Stimulated activated effector memory CD8-positive, alpha-beta T cell treated with anti-CD3 and anti-CD28 coated beads, Interleukin-12 subunit alpha, Interleukin-12 subunit beta, amount 100 ng/mL, for 72 hours (primary cell): Measurements from ENCODE around the gene BATF3.
A peak's percentile ranks its signal among the peaks of the same experiment; 100 is the strongest.
"Not testable (repeated sequence)": the region's sequence is repeated elsewhere in the genome, so short reads cannot be mapped to it uniquely, and the experiment has no call there.

Source experiments
- ATAC-seq: fragments of 150-1000 bp; cut with Tn5 transposase; 2 replicates; pipeline ENCODE4 v1.10.0; 2021
- DNase-seq, 2 donors: peaks; one replicate each; pipeline ENCODE4 v3.0.0; 2021 to 2022; ENCODE audit warnings: low spot score in 2 of 2
- H3K27ac Mint-ChIP-seq: one replicate; pipeline ENCODE4 v1.8.0; 2022; ENCODE audit warnings: mild to moderate bottlenecking, mixed read lengths
- H3K36me3 Mint-ChIP-seq: one replicate; pipeline ENCODE4 v1.8.0; 2022; ENCODE audit warnings: mild to moderate bottlenecking, mixed read lengths
- H3K4me1 Mint-ChIP-seq: one replicate; pipeline ENCODE4 v1.8.0; 2022; ENCODE audit warnings: mixed read lengths
- H3K4me3 Mint-ChIP-seq: one replicate; pipeline ENCODE4 v1.8.0; 2022; ENCODE audit warnings: mild to moderate bottlenecking, mixed read lengths
- H3K9me3 Mint-ChIP-seq: one replicate; pipeline ENCODE4 v1.8.0; 2022; ENCODE audit warnings: mixed read lengths

BATF3 gene

GRCh38 chr1:212665241-212666115 is 34.2 kb downstream of the BATF3 start:
- Mint-ChIP-seq H3K4me1 (peaks cover 32% of the 10 kb centered on the region), H3K27ac (peak overlapping the region; percentile 67), H3K4me3 (peak overlapping the region; percentile 73), H3K9me3 (no peaks in the 10 kb centered on the region), H3K36me3 (peaks cover 4% of the 10 kb centered on the region)
- peak; percentile 95 for ATAC-seq
- peak; percentile 88 to 92 for DNase-seq

DNA sequence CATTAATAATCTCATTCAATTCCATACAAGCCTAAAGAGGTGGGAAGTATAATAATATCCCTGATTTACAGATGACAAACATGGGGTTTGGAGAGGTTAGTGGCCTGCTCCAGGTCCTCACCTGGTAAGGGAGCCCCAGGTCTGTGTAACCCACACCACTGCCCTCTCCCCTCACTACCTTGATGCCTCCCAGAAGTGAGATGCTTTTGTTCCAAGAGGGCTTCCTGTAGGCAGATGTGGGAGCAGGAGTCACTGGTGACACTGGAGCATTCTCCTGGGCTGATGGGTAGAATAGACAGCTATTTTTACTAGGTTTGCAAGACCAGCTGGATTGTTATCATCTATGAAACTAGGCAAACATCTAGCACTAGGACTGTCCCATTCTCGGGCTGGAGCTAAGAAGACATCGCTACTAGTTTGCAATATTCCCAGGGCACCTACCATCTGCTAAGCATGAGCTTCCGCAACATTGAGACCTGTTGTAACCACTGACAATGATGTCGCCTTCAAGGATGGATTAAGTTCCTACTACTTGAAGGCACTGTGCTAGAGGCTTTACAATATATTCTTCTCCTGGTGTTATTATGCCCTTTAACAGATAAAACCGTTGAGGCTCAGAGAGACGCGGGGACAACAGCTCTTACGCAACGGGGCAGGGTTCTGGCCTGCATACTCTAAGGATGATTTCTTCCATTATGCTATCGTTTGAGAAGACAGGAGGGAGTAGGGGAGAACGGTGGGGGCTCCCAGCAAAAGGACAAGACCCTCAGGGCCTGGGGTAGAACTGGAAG is 35.0 kb downstream of the BATF3 start:
- no peak overlapping the region for H3K27ac Mint-ChIP-seq
- peak in 1 of 2 donors; percentile 30 for DNase-seq
- H3K9me3 Mint-ChIP-seq = no peaks in the 10 kb centered on the region
- H3K4me1 Mint-ChIP-seq = peaks cover 32% of the 10 kb centered on the region
- ATAC-seq = no peak
- H3K36me3 Mint-ChIP-seq = peaks cover 4% of the 10 kb centered on the region
- peak overlapping the region; percentile 73 for H3K4me3 Mint-ChIP-seq

DNA sequence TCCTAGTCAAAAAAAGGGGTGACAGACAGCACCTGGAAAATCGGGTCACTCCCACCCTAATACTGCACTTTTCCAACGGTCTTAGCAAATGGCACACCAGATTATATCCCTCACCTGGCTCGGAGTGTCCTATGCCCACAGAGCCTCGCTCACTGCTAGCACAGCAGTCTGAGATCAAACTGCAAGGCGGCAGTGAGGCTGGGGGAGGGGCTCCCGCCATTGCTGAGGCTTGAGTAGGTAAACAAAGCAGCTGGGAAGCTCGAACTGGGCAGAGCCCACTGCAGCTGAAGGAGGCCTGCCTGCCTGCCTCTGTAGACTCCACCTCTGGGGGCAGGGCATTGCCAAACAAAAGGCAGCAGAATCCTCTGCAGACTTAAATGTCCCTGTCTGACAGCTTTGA is 41.4 kb downstream of the BATF3 start:
- H3K27ac Mint-ChIP-seq, H3K9me3 Mint-ChIP-seq, H3K4me3 Mint-ChIP-seq, ATAC-seq, H3K36me3 Mint-ChIP-seq, H3K4me1 Mint-ChIP-seq: not testable (repeated sequence)
- peak in 1 of 2 donors; percentile 28 for DNase-seq

- H3K36me3 Mint-ChIP-seq = no peaks in the 10 kb centered on the region
- no peaks in the 10 kb centered on the region for H3K4me1 Mint-ChIP-seq
- no peak overlapping the region for H3K4me3 Mint-ChIP-seq
- peak in 1 of 2 donors; percentile 43 for DNase-seq
- no peaks in the 10 kb centered on the region for H3K9me3 Mint-ChIP-seq
- no peak overlapping the region for H3K27ac Mint-ChIP-seq
- ATAC-seq = peak; percentile 50
Measured at GRCh38 chr1:212656730-212657129, 42.9 kb downstream of the BATF3 start.

DNA sequence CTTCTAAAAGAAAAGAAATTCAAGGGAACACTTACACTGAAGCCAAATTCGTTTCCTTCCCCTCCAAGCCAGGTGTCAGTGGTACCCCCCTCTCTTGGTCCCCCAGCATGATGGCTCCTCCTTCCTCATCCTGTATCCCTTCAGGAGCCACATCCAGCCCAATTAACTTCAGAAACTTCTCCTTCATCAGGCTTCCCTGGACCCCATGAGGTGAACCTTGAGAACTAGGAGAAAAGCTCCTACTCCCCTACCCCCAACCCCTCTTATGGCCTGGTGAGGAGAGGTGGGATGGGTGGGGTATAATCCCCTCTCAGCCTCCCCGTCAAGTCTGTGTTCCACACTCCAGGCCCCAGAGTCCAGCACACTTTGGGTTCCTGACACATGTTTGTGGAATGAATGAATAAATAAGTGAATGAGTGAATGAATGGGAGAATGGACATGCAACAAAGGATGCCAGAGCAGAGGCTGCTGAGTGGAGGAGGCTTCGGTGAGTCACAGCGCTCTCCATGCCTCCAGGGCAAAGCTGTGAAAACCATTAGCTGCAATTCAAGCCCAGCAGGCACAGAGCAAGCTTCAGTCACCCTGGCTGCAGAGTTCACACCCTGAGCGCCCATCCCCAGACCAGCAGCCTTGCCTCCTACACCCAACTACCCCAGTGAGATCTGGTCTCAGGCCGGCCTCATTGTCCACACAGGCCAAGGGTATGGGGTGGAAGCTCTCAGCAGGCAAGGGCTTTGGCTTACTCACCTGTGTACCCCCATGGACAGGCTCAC is 43.8 kb downstream of the BATF3 start:
- DNase-seq (peak in 1 of 2 donors; percentile 41), ATAC-seq (no peak)
- no peak overlapping the region for H3K4me3 Mint-ChIP-seq

DNA sequence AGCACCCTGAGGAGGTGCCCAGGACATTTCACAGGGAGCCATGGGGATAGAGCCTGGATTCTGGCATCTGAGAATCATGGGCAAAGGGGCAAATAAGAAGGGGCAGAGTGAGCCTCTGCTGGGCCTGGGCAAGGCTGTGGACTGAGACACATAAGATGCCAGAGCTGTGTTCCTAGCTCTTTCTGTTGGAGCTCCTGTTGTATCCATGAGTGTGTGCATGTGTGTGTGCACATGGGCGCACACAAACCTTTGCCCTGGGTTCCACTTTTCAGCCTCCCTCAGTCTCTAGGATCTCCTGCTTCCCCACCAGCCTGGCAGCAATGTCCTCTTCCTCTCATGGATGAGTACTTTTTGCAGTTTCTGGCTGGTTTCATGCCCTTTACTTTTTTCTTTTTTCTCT is 47.0 kb downstream of the BATF3 start:
- DNase-seq = peak in 1 of 2 donors; percentile 35
- Mint-ChIP-seq H3K4me1 (no peaks in the 10 kb centered on the region), H3K36me3 (no peaks in the 10 kb centered on the region), H3K27ac (no peak overlapping the region), H3K9me3 (no peaks in the 10 kb centered on the region), H3K4me3 (no peak overlapping the region)
- no peak for ATAC-seq

More for the DNA sequence above, 43.8 kb downstream of the BATF3 start:
- Mint-ChIP-seq H3K4me1 (no peaks in the 10 kb centered on the region), H3K36me3 (no peaks in the 10 kb centered on the region), H3K27ac (no peak overlapping the region), H3K9me3 (no peaks in the 10 kb centered on the region)

DNA sequence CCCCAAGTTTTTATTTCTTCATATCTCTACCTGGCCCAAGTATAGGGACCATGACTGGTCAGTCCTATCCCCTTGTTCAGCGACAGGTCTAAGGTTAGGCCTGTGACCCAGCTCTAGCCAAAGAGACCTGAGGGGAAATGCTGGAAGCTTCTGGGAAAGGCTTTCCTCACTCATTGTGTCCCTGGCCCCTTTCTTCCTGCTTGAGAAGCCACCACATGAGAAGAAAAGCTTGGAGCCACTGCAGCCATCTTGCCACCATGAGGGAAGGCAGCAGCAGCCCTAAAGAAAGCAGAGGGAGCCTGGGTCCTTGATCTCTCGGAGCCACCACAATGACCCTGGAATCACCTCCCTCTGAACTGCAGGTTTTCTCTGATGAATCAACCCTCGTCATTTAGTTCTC is 47.7 kb downstream of the BATF3 start:
- no peak overlapping the region for H3K4me3 Mint-ChIP-seq
- H3K4me1 Mint-ChIP-seq = no peaks in the 10 kb centered on the region
- no peak overlapping the region for H3K27ac Mint-ChIP-seq
- H3K36me3 Mint-ChIP-seq = no peaks in the 10 kb centered on the region
- DNase-seq (peak in 1 of 2 donors; percentile 22), ATAC-seq (no peak)
- no peaks in the 10 kb centered on the region for H3K9me3 Mint-ChIP-seq

- ATAC-seq (no peak), DNase-seq (peak in 1 of 2 donors; percentile 23)
- no peaks in the 10 kb centered on the region for H3K4me1 Mint-ChIP-seq
- H3K36me3 Mint-ChIP-seq = no peaks in the 10 kb centered on the region
- no peaks in the 10 kb centered on the region for H3K9me3 Mint-ChIP-seq
- no peak overlapping the region for H3K4me3 Mint-ChIP-seq
- no peak overlapping the region for H3K27ac Mint-ChIP-seq
Measured at GRCh38 chr1:212651521-212651920, 48.1 kb downstream of the BATF3 start.

GRCh38 chr1:212650228-212650627 is 49.4 kb downstream of the BATF3 start:
- Mint-ChIP-seq H3K27ac (no peak overlapping the region), H3K4me1 (no peaks in the 10 kb centered on the region), H3K9me3 (no peaks in the 10 kb centered on the region), H3K36me3 (no peaks in the 10 kb centered on the region), H3K4me3 (no peak overlapping the region)
- no peak for ATAC-seq
- DNase-seq = no peak

DNA sequence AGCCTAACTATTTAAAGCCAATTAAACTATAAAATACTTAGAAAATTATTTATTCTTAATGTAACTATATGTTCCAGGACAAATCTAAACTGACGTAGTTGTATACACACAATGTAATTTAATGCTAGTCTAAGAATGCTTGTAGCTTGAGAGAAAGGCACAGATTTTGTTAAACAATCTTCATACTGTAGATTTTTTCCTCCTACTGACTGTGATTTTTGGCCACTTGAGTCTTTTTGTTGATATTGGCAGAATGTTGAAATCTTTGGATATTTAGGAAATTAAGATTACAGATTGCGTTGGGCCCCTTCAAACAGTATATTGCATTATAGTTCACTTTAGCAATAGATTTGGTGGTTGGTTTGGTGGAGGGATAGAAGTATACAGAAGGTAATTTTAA is 50.6 kb downstream of the BATF3 start:
- Mint-ChIP-seq H3K27ac (no peak overlapping the region), H3K36me3 (no peaks in the 10 kb centered on the region), H3K4me3 (no peak overlapping the region), H3K9me3 (no peaks in the 10 kb centered on the region), H3K4me1 (no peaks in the 10 kb centered on the region)
- ATAC-seq (no peak), DNase-seq (no peak)

DNA sequence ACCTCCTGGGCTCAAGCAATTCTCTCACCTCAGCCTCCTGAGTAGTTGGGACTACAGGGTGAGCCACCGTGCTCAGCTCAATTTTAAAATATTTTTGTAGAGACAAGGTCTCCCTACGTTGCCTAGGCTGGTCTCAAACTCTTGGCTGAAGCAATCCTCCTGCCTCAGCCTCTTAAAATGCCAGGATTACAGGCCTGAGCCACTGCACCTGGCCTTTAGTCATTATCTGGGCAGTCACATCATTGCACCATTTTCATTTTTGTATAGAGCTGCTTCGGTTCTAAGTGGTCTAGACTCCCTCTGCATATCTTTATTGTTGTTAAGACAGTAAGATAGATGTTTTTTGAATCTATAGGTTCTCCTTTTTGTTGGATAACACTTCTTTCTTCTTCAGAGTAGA is 51.2 kb downstream of the BATF3 start:
- H3K4me3 Mint-ChIP-seq = no peak overlapping the region
- H3K4me1 Mint-ChIP-seq = no peaks in the 10 kb centered on the region
- no peak for ATAC-seq
- H3K9me3 Mint-ChIP-seq = no peaks in the 10 kb centered on the region
- peak in 1 of 2 donors; percentile 34 for DNase-seq
- H3K36me3 Mint-ChIP-seq = no peaks in the 10 kb centered on the region
- no peak overlapping the region for H3K27ac Mint-ChIP-seq

GRCh38 chr1:212647004-212647403 is 52.6 kb downstream of the BATF3 start:
- Mint-ChIP-seq H3K4me3 (no peak overlapping the region), H3K4me1 (no peaks in the 10 kb centered on the region), H3K36me3 (no peaks in the 10 kb centered on the region), H3K9me3 (no peaks in the 10 kb centered on the region), H3K27ac (no peak overlapping the region)
- no peak for ATAC-seq
- no peak for DNase-seq

- H3K4me3 Mint-ChIP-seq = no peak overlapping the region
- ATAC-seq (no peak), DNase-seq (no peak)
- no peaks in the 10 kb centered on the region for H3K36me3 Mint-ChIP-seq
- no peaks in the 10 kb centered on the region for H3K9me3 Mint-ChIP-seq
- no peak overlapping the region for H3K27ac Mint-ChIP-seq
- H3K4me1 Mint-ChIP-seq = no peaks in the 10 kb centered on the region
Measured at GRCh38 chr1:212646588-212646987, 53.1 kb downstream of the BATF3 start.

DNA sequence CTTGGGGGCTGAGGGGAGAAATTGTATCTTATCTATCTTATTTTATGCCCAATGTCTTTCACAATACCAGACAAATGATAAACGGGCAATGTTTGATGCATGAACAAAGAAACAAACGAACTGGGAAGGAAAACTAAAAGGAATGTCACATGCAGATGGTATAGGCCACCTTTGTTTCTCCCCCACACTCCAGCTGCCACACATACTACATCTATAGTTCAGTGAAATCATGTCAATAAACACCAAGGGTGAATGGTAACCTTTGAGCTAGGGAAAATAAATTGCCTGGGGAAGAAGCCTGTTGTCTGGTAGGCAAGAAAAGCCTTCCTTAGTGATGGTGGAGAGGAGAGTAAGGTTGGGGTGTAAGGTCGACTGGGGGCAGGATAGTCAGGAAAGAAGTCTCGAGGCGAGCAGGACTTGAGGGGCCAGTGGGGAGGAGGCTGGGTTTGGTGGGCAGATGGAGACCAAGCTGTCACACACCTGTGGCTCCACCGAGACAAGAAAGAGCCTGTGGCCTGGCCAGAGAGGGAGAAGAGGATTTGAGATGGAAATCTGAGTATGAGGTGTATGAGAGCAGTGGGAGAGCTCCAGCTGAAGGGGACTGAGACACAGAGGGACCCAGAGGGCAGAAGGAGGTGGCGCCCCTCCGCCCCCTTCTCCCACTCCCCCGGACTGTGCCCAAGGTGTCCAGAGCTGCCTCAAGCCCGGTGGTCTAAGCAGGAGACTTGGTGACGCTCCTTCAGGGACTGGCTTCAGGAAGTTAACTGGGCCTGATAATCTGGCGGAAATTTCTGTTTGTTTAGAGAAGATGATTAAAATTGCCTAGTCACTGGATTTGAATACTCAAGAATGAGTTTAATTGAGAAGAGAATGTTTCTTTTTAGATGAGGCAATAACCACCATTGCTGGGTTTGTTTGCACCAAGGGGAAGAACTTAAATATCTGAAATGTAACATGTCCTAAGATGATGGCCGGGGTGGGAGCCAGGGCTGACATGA is 53.8 kb downstream of the BATF3 start:
- DNase-seq (no peak), ATAC-seq (no peak)
- no peaks in the 10 kb centered on the region for H3K4me1 Mint-ChIP-seq
- peaks cover 1% of the 10 kb centered on the region for H3K9me3 Mint-ChIP-seq
- no peak overlapping the region for H3K4me3 Mint-ChIP-seq
- H3K36me3 Mint-ChIP-seq = no peaks in the 10 kb centered on the region
- no peak overlapping the region for H3K27ac Mint-ChIP-seq
